ENCODE measurements around the gene HOMER2. TPM values are rescaled to one million over a fixed set of nuclear protein-coding genes. Genes with fewer than 3 reads are reported as not detected.

HOMER2 gene
- total RNA-seq, 2 experiments from 2014 or later, result 5.4 TPM

- ChIA-PET POLR2A (no interaction called here), CTCF (no interaction called here)
- DNase-seq (no peak), ATAC-seq (no peak)
- Mint-ChIP-seq H3K4me3 (no peak overlapping the region), H3K9me3 (no peaks in the 10 kb centered on the region), H3K4me1 (ENCODE audit: low read depth) (no peaks in the 10 kb centered on the region), H3K27ac (no peak overlapping the region), H3K27me3 (peaks cover 4% of the 10 kb centered on the region), H3K36me3 (ENCODE audit: low read depth) (no peaks in the 10 kb centered on the region)
- TF ChIP-seq, protein P1, sequence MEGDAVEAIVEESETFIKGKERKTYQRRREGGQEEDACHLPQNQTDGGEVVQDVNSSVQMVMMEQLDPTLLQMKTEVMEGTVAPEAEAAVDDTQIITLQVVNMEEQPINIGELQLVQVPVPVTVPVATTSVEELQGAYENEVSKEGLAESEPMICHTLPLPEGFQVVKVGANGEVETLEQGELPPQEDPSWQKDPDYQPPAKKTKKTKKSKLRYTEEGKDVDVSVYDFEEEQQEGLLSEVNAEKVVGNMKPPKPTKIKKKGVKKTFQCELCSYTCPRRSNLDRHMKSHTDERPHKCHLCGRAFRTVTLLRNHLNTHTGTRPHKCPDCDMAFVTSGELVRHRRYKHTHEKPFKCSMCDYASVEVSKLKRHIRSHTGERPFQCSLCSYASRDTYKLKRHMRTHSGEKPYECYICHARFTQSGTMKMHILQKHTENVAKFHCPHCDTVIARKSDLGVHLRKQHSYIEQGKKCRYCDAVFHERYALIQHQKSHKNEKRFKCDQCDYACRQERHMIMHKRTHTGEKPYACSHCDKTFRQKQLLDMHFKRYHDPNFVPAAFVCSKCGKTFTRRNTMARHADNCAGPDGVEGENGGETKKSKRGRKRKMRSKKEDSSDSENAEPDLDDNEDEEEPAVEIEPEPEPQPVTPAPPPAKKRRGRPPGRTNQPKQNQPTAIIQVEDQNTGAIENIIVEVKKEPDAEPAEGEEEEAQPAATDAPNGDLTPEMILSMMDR (IDR thresholded peaks at IDR 0.05), result no peak
- intact Hi-C loops (cut with micrococcal nuclease), result no loop called here
These were observed 6.3 kb downstream of the HOMER2 start for GRCh38 chr15:82946155-82946701.

GRCh38 chr15:82945326-82945725 is 7.2 kb downstream of the HOMER2 start:
- intact Hi-C loops (cut with micrococcal nuclease), result no loop called here
- no peaks in the 10 kb centered on the region for H3K9me3 Mint-ChIP-seq
- H3K4me3 Mint-ChIP-seq, result no peak overlapping the region
- TF ChIP-seq, protein P1 (IDR thresholded peaks at IDR 0.05), result no peak
- POLR2A ChIA-PET, result interaction anchor here (0.5 kb wide), 1 partner anchor 16 kb away, joined by 4 read pairs; no protein-coding TSS in a partner anchor
- CTCF ChIA-PET, result no interaction called here
- no peaks in the 10 kb centered on the region for H3K4me1 Mint-ChIP-seq (ENCODE audit: low read depth)
- no peak for ATAC-seq
- H3K27ac Mint-ChIP-seq, result no peak overlapping the region
- peaks cover 4% of the 10 kb centered on the region for H3K27me3 Mint-ChIP-seq
- no peaks in the 10 kb centered on the region for H3K36me3 Mint-ChIP-seq (ENCODE audit: low read depth)
- no peak for DNase-seq

GRCh38 chr15:82944821-82945220 is 7.7 kb downstream of the HOMER2 start:
- DNase-seq (no peak), ATAC-seq (no peak)
- no peaks in the 10 kb centered on the region for H3K9me3 Mint-ChIP-seq
- ChIA-PET CTCF (no interaction called here), POLR2A (interaction anchor here (0.5 kb wide), 1 partner anchor 16 kb away, joined by 4 read pairs; no protein-coding TSS in a partner anchor)
- intact Hi-C loops (cut with micrococcal nuclease), result no loop called here
- peaks cover 4% of the 10 kb centered on the region for H3K27me3 Mint-ChIP-seq
- H3K27ac Mint-ChIP-seq, result no peak overlapping the region
- H3K4me3 Mint-ChIP-seq, result no peak overlapping the region
- H3K36me3 Mint-ChIP-seq (ENCODE audit: low read depth), result no peaks in the 10 kb centered on the region
- no peaks in the 10 kb centered on the region for H3K4me1 Mint-ChIP-seq (ENCODE audit: low read depth)
- TF ChIP-seq, protein P1 (IDR thresholded peaks at IDR 0.05), result no peak

DNA sequence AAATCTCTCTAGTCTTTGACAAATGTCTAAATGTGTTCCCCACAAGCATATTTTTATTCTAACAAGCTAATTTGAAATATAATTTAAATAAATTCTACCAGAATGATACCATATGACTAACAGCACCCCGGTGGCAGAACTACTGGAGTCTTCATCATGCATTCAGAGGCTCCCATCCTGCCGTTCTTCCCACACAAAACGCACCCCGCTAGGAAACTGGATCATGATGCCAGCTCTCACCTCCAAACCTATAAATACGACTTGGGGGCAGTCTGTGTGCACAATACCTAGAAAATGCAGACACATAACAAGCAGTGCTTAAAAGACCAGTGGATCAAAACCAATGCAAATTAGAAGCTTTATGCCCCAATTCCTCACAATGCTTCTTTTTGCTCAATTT is 8.5 kb downstream of the HOMER2 start:
- intact Hi-C loops (cut with micrococcal nuclease), result no loop called here
- TF ChIP-seq, protein P1 (IDR thresholded peaks at IDR 0.05), result no peak
- Mint-ChIP-seq H3K27ac (no peak overlapping the region), H3K4me3 (no peak overlapping the region), H3K36me3 (ENCODE audit: low read depth) (no peaks in the 10 kb centered on the region), H3K9me3 (no peaks in the 10 kb centered on the region), H3K4me1 (ENCODE audit: low read depth) (no peaks in the 10 kb centered on the region), H3K27me3 (peaks cover 4% of the 10 kb centered on the region)
- ATAC-seq, result no peak
- CTCF ChIA-PET, result interaction anchor here (1.0 kb wide), 1 partner anchor 95 kb away, joined by 5 read pairs; no protein-coding TSS in a partner anchor
- no peak for DNase-seq
- POLR2A ChIA-PET, result interaction anchor here (0.6 kb wide), 1 partner anchor 1179 kb away, joined by 3 read pairs; no protein-coding TSS in a partner anchor

- no peak overlapping the region for H3K27ac Mint-ChIP-seq
- TF ChIP-seq, protein P1 (IDR thresholded peaks at IDR 0.05), result no peak
- no peaks in the 10 kb centered on the region for H3K9me3 Mint-ChIP-seq
- ChIA-PET POLR2A (no interaction called here), CTCF (interaction anchor here (1.0 kb wide), 1 partner anchor 94 kb away, joined by 5 read pairs; no protein-coding TSS in a partner anchor)
- H3K4me3 Mint-ChIP-seq, result no peak overlapping the region
- no peaks in the 10 kb centered on the region for H3K4me1 Mint-ChIP-seq (ENCODE audit: low read depth)
- no peak for ATAC-seq
- intact Hi-C loops (cut with micrococcal nuclease), result no loop called here
- no peaks in the 10 kb centered on the region for H3K36me3 Mint-ChIP-seq (ENCODE audit: low read depth)
- peaks cover 4% of the 10 kb centered on the region for H3K27me3 Mint-ChIP-seq
- no peak for DNase-seq
These were observed 9.3 kb downstream of the HOMER2 start for GRCh38 chr15:82943176-82943575.

Measured in activated CD8-positive, alpha-beta T cell treated with anti-CD3 and anti-CD28 coated beads for 36 hours (primary cell).